HUES6 (cell line): ENCODE results near the gene NEK4.
"Not testable (repeated sequence)": the region's sequence is repeated elsewhere in the genome, so short reads cannot be mapped to it uniquely, and the experiment has no call there.

Source experiments
- H3K27ac ChIP-seq: 2 replicates; pipeline ENCODE4 v1.7.0; 2013; ENCODE audit warnings: low read depth, mild to moderate bottlenecking, low read length, inconsistent platforms
- H3K27me3 ChIP-seq: 2 replicates; pipeline ENCODE4 v1.6.1; 2013; ENCODE audit warnings: low read length; ENCODE audit not compliant: control insufficient read depth, insufficient read depth
- H3K36me3 ChIP-seq: 2 replicates; pipeline ENCODE4 v1.6.1; 2013; ENCODE audit warnings: low read length; ENCODE audit not compliant: control insufficient read depth, insufficient read depth
- H3K4me1 ChIP-seq: 2 replicates; pipeline ENCODE4 v1.6.1; 2013; ENCODE audit warnings: low read length; ENCODE audit not compliant: control insufficient read depth, insufficient read depth
- H3K4me3 ChIP-seq: 2 replicates; pipeline ENCODE4 v1.5.1; 2013; ENCODE audit warnings: low read depth, low read length
- H3K9ac ChIP-seq: one replicate; pipeline ENCODE4 v1.6.1; 2013; ENCODE audit warnings: mild to moderate bottlenecking, low read length
- H3K9me3 ChIP-seq: 2 replicates; pipeline ENCODE4 v1.6.1; 2013; ENCODE audit warnings: low read depth, low read length; ENCODE audit not compliant: control insufficient read depth, insufficient read depth

NEK4 gene

DNA sequence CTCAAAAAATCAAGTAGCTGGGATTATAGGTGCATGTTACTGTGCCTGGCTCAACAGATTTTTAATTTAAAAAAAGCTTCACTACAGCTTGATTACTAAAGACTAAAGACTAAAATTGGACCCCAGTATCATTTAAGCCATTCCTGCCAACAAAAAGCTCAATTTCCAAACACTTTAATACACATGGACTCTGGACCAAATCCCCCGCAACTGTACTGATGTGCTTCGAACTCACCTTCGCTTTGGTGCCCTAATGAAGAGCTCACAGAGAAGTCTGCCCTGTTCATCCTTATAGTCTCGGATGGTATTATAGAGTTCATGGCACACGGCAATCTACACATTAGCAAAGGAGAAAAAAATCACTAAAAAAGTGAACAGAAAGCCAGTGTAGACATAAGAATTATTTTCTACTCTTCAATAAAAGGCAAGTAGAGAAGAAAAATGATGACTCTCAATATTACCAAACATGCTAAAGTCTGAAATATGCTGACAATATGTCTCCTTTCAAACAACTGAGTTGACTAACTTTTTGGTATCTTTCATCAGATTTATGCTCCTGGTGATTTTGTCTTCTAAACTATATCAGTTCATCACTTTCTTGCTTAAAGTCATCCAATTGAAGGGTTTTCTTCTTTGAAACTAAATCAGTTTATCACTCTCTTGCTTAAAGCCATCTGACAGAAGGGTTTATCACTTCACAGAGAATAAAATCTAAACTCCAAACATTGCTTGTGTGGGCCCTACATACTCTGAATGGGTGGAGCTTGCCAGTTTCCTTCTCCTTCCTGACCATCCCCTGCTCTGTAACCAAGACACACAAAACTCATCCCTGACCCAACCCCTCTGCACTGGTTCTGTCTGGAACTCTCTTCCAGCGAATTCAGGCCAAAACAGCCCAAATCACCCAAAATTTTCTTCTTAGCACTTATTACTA, 92.2 kb downstream of the NEK4 start:
- Histone ChIP-seq H3K4me3 (no peak overlapping the region), H3K27ac (no peak overlapping the region), H3K4me1 (0 out of 2 replicates have a peak, but pooled peaks cover 6% of the 10 kb centered on the region), H3K9me3 (no peaks in the 10 kb centered on the region), H3K9ac (no peak overlapping the region), H3K36me3 (peaks cover 56% of the 10 kb centered on the region), H3K27me3 (no peaks in the 10 kb centered on the region)

DNA sequence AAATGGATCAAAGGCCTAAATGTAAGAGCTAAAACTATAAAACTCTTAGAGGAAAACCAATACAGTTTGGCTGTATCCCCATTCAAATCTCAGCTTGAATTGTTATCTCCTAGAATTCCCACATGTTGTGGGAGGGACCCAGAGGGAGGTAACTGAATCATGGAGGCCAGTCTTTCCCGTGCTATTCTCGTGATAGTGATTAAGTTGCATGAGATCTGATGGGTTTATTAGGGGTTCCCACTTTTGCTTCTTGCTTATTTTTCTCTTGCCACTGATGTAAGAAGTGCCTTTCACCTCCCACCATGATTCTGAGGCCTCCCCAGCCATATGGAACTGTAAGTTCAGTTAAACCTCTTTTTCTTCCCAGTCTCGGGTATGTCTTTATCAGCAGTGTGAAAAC, 94.5 kb downstream of the NEK4 start:
- peaks cover 66% of the 10 kb centered on the region for H3K36me3 ChIP-seq
- H3K9ac ChIP-seq, H3K27me3 ChIP-seq, H3K4me3 ChIP-seq, H3K4me1 ChIP-seq, H3K27ac ChIP-seq, H3K9me3 ChIP-seq: not testable (repeated sequence)

DNA sequence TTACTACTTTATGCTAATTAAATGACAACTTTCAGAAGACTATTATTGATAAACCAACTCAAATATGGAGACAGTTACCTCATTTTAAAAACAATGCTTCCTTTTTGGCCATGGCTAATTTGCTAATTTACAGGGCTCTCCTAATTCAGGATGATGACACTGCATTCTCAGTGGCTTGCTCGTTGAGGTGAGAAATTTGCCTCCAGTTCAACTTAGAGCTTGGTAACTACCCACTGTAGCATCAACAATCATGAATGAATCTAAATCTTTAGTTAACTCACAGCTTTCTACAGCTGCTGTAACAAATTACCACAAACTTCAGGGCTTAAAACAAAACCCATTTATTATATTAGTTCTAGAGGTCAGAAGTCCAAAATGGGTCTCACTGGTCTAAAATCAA, 99.1 kb downstream of the NEK4 start:
- Histone ChIP-seq H3K27ac (no peak overlapping the region), H3K27me3 (no peaks in the 10 kb centered on the region), H3K4me3 (no peak overlapping the region), H3K9me3 (no peaks in the 10 kb centered on the region), H3K9ac (no peak overlapping the region), H3K4me1 (peaks cover 9% of the 10 kb centered on the region), H3K36me3 (peaks cover 56% of the 10 kb centered on the region)

DNA sequence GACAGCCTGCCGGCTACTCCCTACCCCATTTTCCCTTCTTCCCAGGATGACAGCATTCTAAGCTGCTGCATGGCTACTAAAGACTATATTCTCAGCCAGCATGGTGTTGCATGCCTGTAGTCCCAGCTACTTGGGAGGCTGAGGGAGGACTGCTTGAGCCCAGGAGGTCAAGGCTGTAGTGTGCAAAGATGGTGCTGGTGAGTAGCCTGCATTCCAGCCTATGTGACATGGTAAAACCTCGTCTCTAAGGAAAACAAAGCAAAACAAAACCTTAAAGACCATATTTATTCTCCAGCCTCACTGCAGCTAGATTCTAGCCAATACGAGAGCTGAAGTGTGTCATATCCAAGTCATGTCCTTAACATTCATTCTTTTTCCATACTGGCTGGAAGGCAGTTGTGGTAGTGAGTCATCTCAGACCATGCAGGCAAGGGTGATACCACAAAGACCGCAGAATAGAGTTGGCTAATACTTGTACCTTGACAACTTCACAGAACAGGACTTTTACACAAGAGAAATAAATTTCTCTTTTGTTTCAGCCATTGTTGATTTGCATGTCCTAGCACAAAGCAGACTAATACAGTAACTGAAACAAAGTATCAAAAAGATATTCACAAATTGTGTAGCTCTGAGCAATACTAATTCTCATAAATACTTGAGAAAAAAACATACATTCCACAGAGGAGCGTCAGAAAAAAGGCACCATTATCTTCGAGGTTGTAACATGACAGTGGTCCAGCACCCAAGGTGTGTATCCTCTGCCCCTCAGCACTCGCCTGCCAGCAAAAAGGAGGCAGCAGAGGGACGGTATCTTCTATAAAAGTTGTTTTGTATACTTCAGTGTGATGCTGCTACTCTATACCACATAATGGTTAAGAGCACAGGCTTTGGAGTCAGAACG, 99.9 kb downstream of the NEK4 start:
- no peaks in the 10 kb centered on the region for H3K9me3 ChIP-seq
- peaks cover 9% of the 10 kb centered on the region for H3K4me1 ChIP-seq

DNA sequence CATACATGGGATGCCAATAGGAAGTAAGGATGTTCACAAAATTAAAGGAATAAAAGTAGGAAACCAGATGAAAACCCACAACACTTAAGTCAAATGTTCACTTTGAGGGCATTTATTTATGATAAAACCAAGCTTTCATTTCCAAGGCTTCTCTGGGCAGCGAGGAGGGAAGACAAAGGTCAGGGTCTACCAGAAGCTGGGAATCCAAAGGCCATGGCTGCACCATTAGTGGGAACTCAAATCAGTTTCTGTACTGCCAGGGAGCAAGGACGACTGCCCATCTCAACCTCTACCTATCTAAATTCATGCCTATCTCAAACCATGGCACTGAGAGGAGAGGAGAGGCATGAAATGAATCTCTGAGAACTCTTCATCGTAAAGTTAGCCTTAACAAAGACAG, 107.6 kb downstream of the NEK4 start:
- no peak overlapping the region for H3K4me3 ChIP-seq
- no peaks in the 10 kb centered on the region for H3K27me3 ChIP-seq
- no peaks in the 10 kb centered on the region for H3K4me1 ChIP-seq
- H3K9me3 ChIP-seq, result no peaks in the 10 kb centered on the region
- no peak overlapping the region for H3K9ac ChIP-seq
- H3K27ac ChIP-seq, result no peak overlapping the region
- peaks cover 60% of the 10 kb centered on the region for H3K36me3 ChIP-seq

More for the DNA sequence above, 99.9 kb downstream of the NEK4 start:
- H3K4me3 ChIP-seq, result no peak overlapping the region
- no peaks in the 10 kb centered on the region for H3K27me3 ChIP-seq
- no peak overlapping the region for H3K27ac ChIP-seq
- no peak overlapping the region for H3K9ac ChIP-seq
- peaks cover 52% of the 10 kb centered on the region for H3K36me3 ChIP-seq

DNA sequence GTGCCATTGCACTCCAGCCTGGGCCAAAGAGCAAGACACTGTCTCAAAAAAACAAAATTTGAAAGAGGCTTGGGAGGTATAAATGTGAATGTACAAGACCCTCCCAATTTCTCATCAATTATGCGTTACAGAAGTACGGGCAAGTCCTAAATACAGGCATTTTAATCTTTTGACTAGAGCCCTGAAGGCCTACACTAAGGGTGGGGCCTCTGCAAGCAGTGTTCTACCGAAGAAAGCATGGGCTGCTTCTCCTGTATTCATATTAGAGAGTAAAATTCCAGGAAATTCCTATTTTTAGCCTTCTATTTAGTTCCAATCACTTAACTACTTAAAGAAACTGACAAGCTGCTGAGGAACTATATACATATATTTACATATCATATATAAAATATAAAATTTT, 110.7 kb downstream of the NEK4 start:
- no peaks in the 10 kb centered on the region for H3K9me3 ChIP-seq
- peaks cover 4% of the 10 kb centered on the region; the same call in 1 of the 2 replicates for H3K4me1 ChIP-seq
- H3K4me3 ChIP-seq, result no peak overlapping the region
- no peak overlapping the region for H3K9ac ChIP-seq
- H3K27me3 ChIP-seq, result no peaks in the 10 kb centered on the region
- H3K36me3 ChIP-seq, result peaks cover 73% of the 10 kb centered on the region
- no peak overlapping the region for H3K27ac ChIP-seq
